ENCODE measurements around the gene MAP10.

- TF ChIP-seq CTCF (IDR thresholded peaks at IDR 0.05) (no peak), POLR2A (IDR thresholded peaks at IDR 0.05) (peak in 1 of 4 donors; percentile 38)
These were observed at the start of gene MAP10 for GRCh38 chr1:232805269-232806185.

All from esophagus squamous epithelium (tissue), 4 donors.